Measurements from ENCODE around the gene IRF1. TPM values are rescaled to one million over a fixed set of nuclear protein-coding genes. Genes with fewer than 3 reads are reported as not detected.
A peak's percentile ranks its signal among the peaks of the same experiment; 100 is the strongest.

Gene IRF1
- total and polyA plus RNA-seq, 2 of the 8 experiments (the other 6 are each of a cell fraction or from before 2014, with no cell fraction given), result 4.0 to 8.5 TPM

DNA sequence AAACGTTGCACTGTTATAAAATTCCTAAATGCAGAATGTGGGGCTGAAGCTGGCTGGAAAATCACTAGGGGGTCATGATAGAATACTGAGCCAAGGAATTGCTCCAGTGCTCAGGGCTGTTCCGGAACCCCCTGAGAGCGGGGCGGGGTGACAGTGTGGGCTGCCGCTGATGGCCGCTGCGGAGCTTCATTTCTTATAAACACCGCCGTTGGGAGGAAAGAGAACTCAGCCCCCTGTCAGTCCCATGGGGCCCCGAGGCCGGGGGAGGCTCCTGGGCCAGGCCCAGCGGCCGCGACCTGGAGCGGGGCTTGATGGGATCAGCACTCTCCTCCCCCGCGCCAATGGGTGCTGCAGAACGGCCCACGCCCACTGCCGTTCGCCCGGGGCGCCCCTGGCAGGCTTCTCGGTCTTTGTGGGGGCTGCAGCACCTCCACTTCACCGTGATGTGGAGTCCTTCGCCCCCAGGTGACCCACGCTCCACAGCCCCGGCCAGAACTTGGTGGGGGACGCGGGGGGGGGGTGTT is 5.2 kb upstream of the IRF1 start (continued):
- TF ChIP-seq, protein P1, sequence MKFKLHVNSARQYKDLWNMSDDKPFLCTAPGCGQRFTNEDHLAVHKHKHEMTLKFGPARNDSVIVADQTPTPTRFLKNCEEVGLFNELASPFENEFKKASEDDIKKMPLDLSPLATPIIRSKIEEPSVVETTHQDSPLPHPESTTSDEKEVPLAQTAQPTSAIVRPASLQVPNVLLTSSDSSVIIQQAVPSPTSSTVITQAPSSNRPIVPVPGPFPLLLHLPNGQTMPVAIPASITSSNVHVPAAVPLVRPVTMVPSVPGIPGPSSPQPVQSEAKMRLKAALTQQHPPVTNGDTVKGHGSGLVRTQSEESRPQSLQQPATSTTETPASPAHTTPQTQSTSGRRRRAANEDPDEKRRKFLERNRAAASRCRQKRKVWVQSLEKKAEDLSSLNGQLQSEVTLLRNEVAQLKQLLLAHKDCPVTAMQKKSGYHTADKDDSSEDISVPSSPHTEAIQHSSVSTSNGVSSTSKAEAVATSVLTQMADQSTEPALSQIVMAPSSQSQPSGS (IDR thresholded peaks at IDR 0.05; ENCODE audit: low read length), result no peak
- TF ChIP-seq CHD2 (IDR thresholded peaks at IDR 0.05; ENCODE audit: low read length) (no peak), SP1 (IDR thresholded peaks at IDR 0.05; ENCODE audit: low read depth, low read length) (no peak), GTF2F1 (IDR thresholded peaks at IDR 0.05; ENCODE audit: borderline replicate concordance, low read depth, low read length) (no peak), ZNF274 (IDR thresholded peaks at IDR 0.05; ENCODE audit: borderline replicate concordance, extremely low read depth, low read length) (no peak), TEAD4 (IDR thresholded peaks at IDR 0.05; ENCODE audit: low read depth, low read length) (no peak), RFX5 (IDR thresholded peaks at IDR 0.05; ENCODE audit: borderline replicate concordance, low read depth, low read length) (no peak), TAF7 (optimal IDR thresholded peaks at IDR 0.05; ENCODE audit: borderline replicate concordance, low read depth, low read length) (no peak), CTBP2 (IDR thresholded peaks at IDR 0.05; ENCODE audit: borderline replicate concordance, insufficient read depth, insufficient read length, low read length) (no peak), RAD21 (IDR thresholded peaks at IDR 0.05 in 1 of 2, conservative IDR thresholded peaks at IDR 0.05 in 1 of 2; ENCODE audit: low read depth in 2 of 2, low read length in 2 of 2) (0 out of 4 replicates have a peak, but pooled peaks of 1 of the 2 experiments have one; percentile 2), PHF8 (conservative IDR thresholded peaks at IDR 0.05; ENCODE audit: low read depth, low read length) (peak; percentile 39), TCF12 (IDR thresholded peaks at IDR 0.05; ENCODE audit: low read depth, low read length) (no peak), E2F6 (IDR thresholded peaks at IDR 0.05) (no peak), SIN3A (conservative IDR thresholded peaks at IDR 0.05 in 1 of 2, IDR thresholded peaks at IDR 0.05 in 1 of 2; ENCODE audit: low read depth in 1 of 2, low read length in 2 of 2) (0 out of 4 replicates have a peak, but pooled peaks have one; percentile 4 to 20), KDM4A (IDR thresholded peaks at IDR 0.05; ENCODE audit: low read depth, low read length, severe bottlenecking) (peak; percentile 32), POLR2A (IDR thresholded peaks at IDR 0.05; ENCODE audit: control extremely low read depth in 1 of 2, low read depth in 2 of 2, low read length in 2 of 2) (peak in 1 of 2 experiments; percentile 18; a peak in 2 of 3 replicates), MAFK (IDR thresholded peaks at IDR 0.05; ENCODE audit: low read depth, low read length) (no peak), HDAC6 (IDR thresholded peaks at IDR 0.05; ENCODE audit: low read depth, low read length) (no peak), TAF1 (IDR thresholded peaks at IDR 0.05; ENCODE audit: low read depth, low read length) (peak; percentile 56; the same call in 1 of the 2 replicates), SP4 (IDR thresholded peaks at IDR 0.05; ENCODE audit: low read length) (no peak), SIX5 (IDR thresholded peaks at IDR 0.05; ENCODE audit: low read depth, low read length) (no peak), YY1 (IDR thresholded peaks at IDR 0.05; ENCODE audit: low read depth, low read length) (peak; percentile 65; the same call in 1 of the 2 replicates), POU5F1 (IDR thresholded peaks at IDR 0.05; ENCODE audit: low read depth, low read length) (no peak), TBP (IDR thresholded peaks at IDR 0.05; ENCODE audit: low read depth, low read length) (no peak)

Data from H1 (cell line).